ENCODE results near the gene C1orf87.

The C1orf87 gene

GRCh38 chr1:60059468-60059867 lies 14.1 kb downstream of the C1orf87 start:
- TF ChIP-seq ZIC2 (tag by site-specific recombination; IDR thresholded peaks at IDR 0.05) (peak; percentile 53; the same call in 1 of the 2 replicates), ZNF530 (tag by site-specific recombination; IDR thresholded peaks at IDR 0.05; ENCODE audit: low read depth) (no peak)
- Histone ChIP-seq H3K36me3 (ENCODE audit: control insufficient read depth in 2 of 2, insufficient read depth in 1 of 2, low read length in 2 of 2) (no peaks in the 10 kb centered on the region), H3K4me1 (ENCODE audit: control insufficient read depth, insufficient read depth, low read length) (no peaks in the 10 kb centered on the region), H3K27ac (ENCODE audit: extremely low read depth, low read depth, low read length) (no peak overlapping the region), H3K4me3 (ENCODE audit: low read depth, low read length) (no peak overlapping the region), H3K9me3 (ENCODE audit: control insufficient read depth, insufficient read depth, low read depth, low read length) (no peaks in the 10 kb centered on the region)
- ChIA-PET CTCF (no interaction called here), POLR2A (no interaction called here)

DNA sequence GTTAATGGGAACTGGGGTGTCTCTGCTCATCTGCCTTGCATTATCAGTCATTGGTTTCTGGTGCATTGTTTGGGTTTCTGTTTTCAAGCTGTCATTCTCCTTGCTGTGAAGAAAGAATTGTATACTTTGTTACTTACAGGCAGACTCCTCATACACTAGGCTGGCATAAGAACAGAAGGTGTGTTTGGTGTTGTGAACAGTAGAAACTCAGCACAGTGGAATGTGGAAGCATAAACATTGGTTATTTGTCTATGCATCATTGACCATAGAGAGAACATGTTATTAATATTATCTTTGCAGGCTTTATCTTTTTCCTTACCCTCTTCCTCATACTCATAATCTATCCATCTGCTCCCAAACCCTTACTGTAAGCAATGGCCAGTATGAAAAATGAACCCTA lies 18.2 kb downstream of the C1orf87 start:
- ChIA-PET POLR2A (no interaction called here), CTCF (no interaction called here)
- no peaks in the 10 kb centered on the region for H3K4me1 ChIP-seq (ENCODE audit: control insufficient read depth, insufficient read depth, low read length)
- H3K4me3 ChIP-seq (ENCODE audit: low read depth, low read length) = no peak overlapping the region
- H3K9me3 ChIP-seq (ENCODE audit: control insufficient read depth, insufficient read depth, low read depth, low read length) = no peaks in the 10 kb centered on the region
- no peak overlapping the region for H3K27ac ChIP-seq (ENCODE audit: extremely low read depth, low read depth, low read length)
- no peaks in the 10 kb centered on the region for H3K36me3 ChIP-seq (ENCODE audit: control insufficient read depth in 2 of 2, insufficient read depth in 1 of 2, low read length in 2 of 2)
- TF ChIP-seq ZNF791 (tag by site-specific recombination; IDR thresholded peaks at IDR 0.05) (no peak), BCL11B (tag by site-specific recombination; IDR thresholded peaks at IDR 0.05; ENCODE audit: low read depth) (no peak), ZIC2 (tag by site-specific recombination; IDR thresholded peaks at IDR 0.05) (no peak), ZSCAN4 (tag by site-specific recombination; IDR thresholded peaks at IDR 0.05) (no peak), ZNF585B (tag by site-specific recombination; IDR thresholded peaks at IDR 0.05) (no peak), GLIS2 (tag by site-specific recombination; IDR thresholded peaks at IDR 0.05) (no peak), EGR2 (tag by site-specific recombination; IDR thresholded peaks at IDR 0.05; ENCODE audit: low read depth) (no peak), ZNF24 (tag by site-specific recombination; IDR thresholded peaks at IDR 0.05) (no peak), ZNF202 (tag by site-specific recombination; IDR thresholded peaks at IDR 0.05; ENCODE audit: borderline replicate concordance) (no peak), ZNF423 (tag by site-specific recombination; IDR thresholded peaks at IDR 0.05) (no peak), RBAK (tag by site-specific recombination; IDR thresholded peaks at IDR 0.05) (no peak), ZNF248 (tag by site-specific recombination; IDR thresholded peaks at IDR 0.05) (no peak), MYNN (tag by site-specific recombination; IDR thresholded peaks at IDR 0.05; ENCODE audit: borderline replicate concordance) (no peak), ZSCAN23 (tag by site-specific recombination; IDR thresholded peaks at IDR 0.05) (no peak), ZNF785 (tag by site-specific recombination; IDR thresholded peaks at IDR 0.05) (no peak)
- TF ChIP-seq, protein P1, sequence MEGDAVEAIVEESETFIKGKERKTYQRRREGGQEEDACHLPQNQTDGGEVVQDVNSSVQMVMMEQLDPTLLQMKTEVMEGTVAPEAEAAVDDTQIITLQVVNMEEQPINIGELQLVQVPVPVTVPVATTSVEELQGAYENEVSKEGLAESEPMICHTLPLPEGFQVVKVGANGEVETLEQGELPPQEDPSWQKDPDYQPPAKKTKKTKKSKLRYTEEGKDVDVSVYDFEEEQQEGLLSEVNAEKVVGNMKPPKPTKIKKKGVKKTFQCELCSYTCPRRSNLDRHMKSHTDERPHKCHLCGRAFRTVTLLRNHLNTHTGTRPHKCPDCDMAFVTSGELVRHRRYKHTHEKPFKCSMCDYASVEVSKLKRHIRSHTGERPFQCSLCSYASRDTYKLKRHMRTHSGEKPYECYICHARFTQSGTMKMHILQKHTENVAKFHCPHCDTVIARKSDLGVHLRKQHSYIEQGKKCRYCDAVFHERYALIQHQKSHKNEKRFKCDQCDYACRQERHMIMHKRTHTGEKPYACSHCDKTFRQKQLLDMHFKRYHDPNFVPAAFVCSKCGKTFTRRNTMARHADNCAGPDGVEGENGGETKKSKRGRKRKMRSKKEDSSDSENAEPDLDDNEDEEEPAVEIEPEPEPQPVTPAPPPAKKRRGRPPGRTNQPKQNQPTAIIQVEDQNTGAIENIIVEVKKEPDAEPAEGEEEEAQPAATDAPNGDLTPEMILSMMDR (tag by site-specific recombination; IDR thresholded peaks at IDR 0.05) = no peak

DNA sequence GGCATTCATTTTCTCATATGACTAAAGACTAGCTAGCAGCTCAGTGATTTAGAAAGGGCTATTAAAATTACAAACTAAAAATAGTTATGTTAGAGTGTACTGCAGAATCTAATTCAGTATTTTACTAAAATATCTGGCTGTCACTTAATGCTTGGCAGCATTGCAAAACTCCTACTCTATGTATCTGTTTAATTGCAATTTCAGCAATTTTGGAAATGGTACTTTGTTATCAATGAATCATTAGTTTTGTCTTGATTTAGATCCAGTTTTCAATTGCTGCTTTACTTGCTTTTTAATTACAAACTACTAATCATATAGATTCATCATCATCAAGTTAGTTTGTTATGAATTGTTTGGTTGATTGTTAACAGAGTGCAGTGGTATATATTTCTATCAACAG lies 19.2 kb downstream of the C1orf87 start:
- Histone ChIP-seq H3K36me3 (ENCODE audit: control insufficient read depth in 2 of 2, insufficient read depth in 1 of 2, low read length in 2 of 2) (no peaks in the 10 kb centered on the region), H3K4me3 (ENCODE audit: low read depth, low read length) (no peak overlapping the region), H3K4me1 (ENCODE audit: control insufficient read depth, insufficient read depth, low read length) (no peaks in the 10 kb centered on the region), H3K27ac (ENCODE audit: extremely low read depth, low read depth, low read length) (no peak overlapping the region), H3K9me3 (ENCODE audit: control insufficient read depth, insufficient read depth, low read depth, low read length) (no peaks in the 10 kb centered on the region)
- CTCF ChIA-PET = interaction anchor here (0.6 kb wide), 1 partner anchor 33 kb away, joined by 3 read pairs; no protein-coding TSS in a partner anchor
- POLR2A ChIA-PET = no interaction called here
- TF ChIP-seq ZNF645 (tag by site-specific recombination; IDR thresholded peaks at IDR 0.05) (no peak), ZNF140 (tag by site-specific recombination; IDR thresholded peaks at IDR 0.05) (no peak), ZNF292 (tag by site-specific recombination; IDR thresholded peaks at IDR 0.05; ENCODE audit: borderline replicate concordance, low read depth) (no peak), ZNF324 (tag by site-specific recombination; IDR thresholded peaks at IDR 0.05) (no peak), PRDM2 (tag by site-specific recombination; IDR thresholded peaks at IDR 0.05; ENCODE audit: borderline replicate concordance) (no peak), ZBTB8A (tag by site-specific recombination; IDR thresholded peaks at IDR 0.05) (no peak), SP2 (tag by site-specific recombination; IDR thresholded peaks at IDR 0.05) (no peak), ZNF157 (tag by site-specific recombination; IDR thresholded peaks at IDR 0.05) (no peak)

Data from HEK293 (cell line).